Measurements from ENCODE around the gene DIP2B. TPM values are rescaled to one million over a fixed set of nuclear protein-coding genes. Genes with fewer than 3 reads are reported as not detected.

DIP2B gene
- total RNA-seq, 1 experiment from 2014 or later: 26.1 TPM

DNA sequence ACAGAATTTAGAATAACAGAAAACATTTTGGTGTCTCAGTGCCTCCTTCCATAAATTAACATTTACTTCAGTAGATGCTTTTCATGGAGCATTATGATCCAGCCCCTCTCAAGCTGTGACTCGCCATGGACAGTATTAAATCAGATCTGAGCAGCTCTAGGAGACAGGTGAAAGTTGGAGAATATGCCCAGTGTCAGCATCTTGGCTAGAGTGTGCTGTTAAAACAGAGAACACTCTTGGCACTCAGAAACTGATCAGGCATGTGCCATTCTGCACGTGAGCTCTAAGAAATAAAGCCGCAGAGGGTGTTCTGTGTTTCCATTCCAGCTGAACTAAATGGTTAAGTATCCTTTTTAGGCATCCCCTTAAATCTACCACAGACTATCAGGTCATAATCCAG lies 68.0 kb downstream of the DIP2B start (continued):
- TF ChIP-seq, protein P1, sequence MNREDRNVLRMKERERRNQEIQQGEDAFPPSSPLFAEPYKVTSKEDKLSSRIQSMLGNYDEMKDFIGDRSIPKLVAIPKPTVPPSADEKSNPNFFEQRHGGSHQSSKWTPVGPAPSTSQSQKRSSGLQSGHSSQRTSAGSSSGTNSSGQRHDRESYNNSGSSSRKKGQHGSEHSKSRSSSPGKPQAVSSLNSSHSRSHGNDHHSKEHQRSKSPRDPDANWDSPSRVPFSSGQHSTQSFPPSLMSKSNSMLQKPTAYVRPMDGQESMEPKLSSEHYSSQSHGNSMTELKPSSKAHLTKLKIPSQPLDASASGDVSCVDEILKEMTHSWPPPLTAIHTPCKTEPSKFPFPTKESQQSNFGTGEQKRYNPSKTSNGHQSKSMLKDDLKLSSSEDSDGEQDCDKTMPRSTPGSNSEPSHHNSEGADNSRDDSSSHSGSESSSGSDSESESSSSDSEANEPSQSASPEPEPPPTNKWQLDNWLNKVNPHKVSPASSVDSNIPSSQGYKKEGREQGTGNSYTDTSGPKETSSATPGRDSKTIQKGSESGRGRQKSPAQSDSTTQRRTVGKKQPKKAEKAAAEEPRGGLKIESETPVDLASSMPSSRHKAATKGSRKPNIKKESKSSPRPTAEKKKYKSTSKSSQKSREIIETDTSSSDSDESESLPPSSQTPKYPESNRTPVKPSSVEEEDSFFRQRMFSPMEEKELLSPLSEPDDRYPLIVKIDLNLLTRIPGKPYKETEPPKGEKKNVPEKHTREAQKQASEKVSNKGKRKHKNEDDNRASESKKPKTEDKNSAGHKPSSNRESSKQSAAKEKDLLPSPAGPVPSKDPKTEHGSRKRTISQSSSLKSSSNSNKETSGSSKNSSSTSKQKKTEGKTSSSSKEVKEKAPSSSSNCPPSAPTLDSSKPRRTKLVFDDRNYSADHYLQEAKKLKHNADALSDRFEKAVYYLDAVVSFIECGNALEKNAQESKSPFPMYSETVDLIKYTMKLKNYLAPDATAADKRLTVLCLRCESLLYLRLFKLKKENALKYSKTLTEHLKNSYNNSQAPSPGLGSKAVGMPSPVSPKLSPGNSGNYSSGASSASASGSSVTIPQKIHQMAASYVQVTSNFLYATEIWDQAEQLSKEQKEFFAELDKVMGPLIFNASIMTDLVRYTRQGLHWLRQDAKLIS (CRISPR knock-in tag; IDR thresholded peaks at IDR 0.05; ENCODE audit: borderline replicate concordance): no peak
- TF ChIP-seq SP1 (CRISPR knock-in tag; conservative IDR thresholded peaks at IDR 0.05) (no peak), FOXP4 (CRISPR knock-in tag; IDR thresholded peaks at IDR 0.05) (no peak), EMX1 (CRISPR knock-in tag; IDR thresholded peaks at IDR 0.05) (no peak)

- no peak for TF ChIP-seq E2F4 (CRISPR knock-in tag; IDR thresholded peaks at IDR 0.05; ENCODE audit: borderline replicate concordance, low read depth)
- no peak for ATAC-seq
- Mint-ChIP-seq H3K36me3 (no peaks in the 10 kb centered on the region), H3K4me3 (no peak overlapping the region), H3K27me3 (ENCODE audit: low read depth) (no peaks in the 10 kb centered on the region), H3K4me1 (peaks cover 47% of the 10 kb centered on the region), H3K27ac (peak overlapping the region; percentile 2; the same call in 1 of the 2 replicates), H3K9me3 (no peaks in the 10 kb centered on the region; the same call in 1 of the 2 replicates)
- CTCF ChIA-PET: interaction anchor here (0.6 kb wide), 1 partner anchor 33 kb away, joined by 5 read pairs; no protein-coding TSS in a partner anchor
- POLR2A ChIA-PET: no interaction called here
- no peak for DNase-seq (ENCODE audit: low spot score)
Measured at GRCh38 chr12:50573271-50573670, 68.5 kb downstream of the DIP2B start.

GRCh38 chr12:50574601-50575348 lies 70.0 kb downstream of the DIP2B start:
- peak overlapping the region; percentile 82 for H3K27ac Mint-ChIP-seq
- no peak for TF ChIP-seq CDX4 (CRISPR knock-in tag; IDR thresholded peaks at IDR 0.05; ENCODE audit: borderline replicate concordance)
- TF ChIP-seq ZNF671 (CRISPR knock-in tag; IDR thresholded peaks at IDR 0.05): no peak
- no peak for TF ChIP-seq PRRX2 (CRISPR knock-in tag; IDR thresholded peaks at IDR 0.05)
- TF ChIP-seq E2F1 (CRISPR knock-in tag; IDR thresholded peaks at IDR 0.05): no peak
- peaks cover 40% of the 10 kb centered on the region for H3K4me1 Mint-ChIP-seq
- no peak for DNase-seq (ENCODE audit: low spot score)
- no peaks in the 10 kb centered on the region for H3K27me3 Mint-ChIP-seq (ENCODE audit: low read depth)
- H3K9me3 Mint-ChIP-seq: no peaks in the 10 kb centered on the region
- H3K36me3 Mint-ChIP-seq: no peaks in the 10 kb centered on the region
- H3K4me3 Mint-ChIP-seq: no peak overlapping the region
- ChIA-PET CTCF (interaction anchor here (0.5 kb wide), 1 partner anchor 719 kb away, joined by 3 read pairs; no protein-coding TSS in a partner anchor), POLR2A (interaction anchor here (0.6 kb wide), 2 partner anchors 26 to 323 kb away, joined by 3 to 4 read pairs; no protein-coding TSS in a partner anchor)
- no peak for ATAC-seq
